SU-DHL-6 (cell line): ENCODE measurements around the gene DPYSL5.

Source experiments
- CTCF ChIP-seq: fragments of 200-600 bp; sonication (generic); IDR thresholded peaks from one replicate; pipeline ENCODE4 v1.5.1; 2017; ENCODE audit warnings: antibody characterized with exemption, mild to moderate bottlenecking, low read length, moderate library complexity; ENCODE audit not compliant: insufficient read depth, poor library complexity, severe bottlenecking
- EZH2phosphoT487 ChIP-seq: fragments of 200-600 bp; sonication (generic), shearing (Covaris generic); conservative IDR thresholded peaks from 2 replicates; pipeline ENCODE4 v1.6.1; 2018; ENCODE audit warnings: mild to moderate bottlenecking, antibody characterized with exemption, low read length, moderate library complexity, mixed read lengths

DNA sequence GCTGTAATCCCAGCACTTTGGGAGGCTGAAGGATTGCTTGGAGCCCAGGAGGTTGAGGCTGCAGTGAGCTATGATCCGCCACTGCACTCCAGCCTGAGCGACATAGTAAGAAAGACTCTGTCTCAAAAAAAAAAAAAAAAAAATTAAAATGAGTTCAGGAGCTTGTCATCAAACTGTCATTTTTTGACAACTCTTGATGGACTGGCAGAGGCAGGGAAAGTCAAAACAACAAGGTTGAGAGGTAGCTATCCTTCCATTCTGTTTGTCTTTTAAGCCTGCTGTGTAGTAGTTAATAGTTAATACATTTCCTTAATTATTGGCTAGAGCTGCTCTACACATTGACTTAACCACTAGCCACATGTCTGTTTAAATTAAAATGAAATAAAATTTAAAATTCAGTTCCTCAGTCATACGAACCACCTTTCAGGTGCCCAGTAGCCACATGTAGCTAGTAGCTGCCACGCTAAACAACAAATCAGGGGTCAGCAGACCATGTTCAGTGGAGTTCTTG, 22.7 kb downstream of the DPYSL5 start:
- no peak for TF ChIP-seq CTCF
- TF ChIP-seq EZH2phosphoT487: no peak
